Fibroblast of lung (primary cell): Measurements from ENCODE around the gene RAB17. TPM values are rescaled to one million over a fixed set of nuclear protein-coding genes. Genes with fewer than 3 reads are reported as not detected.

Experiments used
- DNase-seq, 2 donors: peaks; one replicate each; pipeline versions ENCODE4 v3.0.0 to v3.0.0-alpha.2; 2010; ENCODE audit warnings: low read depth in 2 of 2
- H2AFZ ChIP-seq: 2 replicates; pipeline ENCODE4 v1.5.1; 2012; ENCODE audit warnings: low read length, control low read depth, inconsistent platforms
- H3K27ac ChIP-seq: 2 replicates; pipeline ENCODE4 v1.5.1; 2011; ENCODE audit warnings: low read length, control low read depth; ENCODE audit not compliant: insufficient read depth
- H3K27me3 ChIP-seq: 2 replicates; pipeline ENCODE4 v1.5.1; 2011; ENCODE audit warnings: mild to moderate bottlenecking, low read length; ENCODE audit not compliant: control insufficient read depth, insufficient read depth
- H3K36me3 ChIP-seq: 2 replicates; pipeline ENCODE4 v1.5.1; 2011; ENCODE audit warnings: low read length; ENCODE audit not compliant: control insufficient read depth, insufficient read depth
- H3K4me1 ChIP-seq: 2 replicates; pipeline ENCODE4 v1.5.1; 2011; ENCODE audit warnings: low read length; ENCODE audit not compliant: control insufficient read depth, insufficient read depth; ENCODE audit errors: extremely low read depth
- H3K4me2 ChIP-seq: 2 replicates; pipeline ENCODE4 v1.5.1; 2011; ENCODE audit warnings: low read length, control low read depth; ENCODE audit not compliant: insufficient read depth; ENCODE audit errors: extremely low read depth
- H3K4me3 ChIP-seq, 4 experiments: fragments of 200-600 bp in 1 of 4; sonication (generic) in 1 of 4; replicated peaks in 1 of 4; 2 replicates each; pipeline ENCODE4 v1.5.1; 2011 to 2016; ENCODE audit warnings: low read length in 4 of 4, low read depth in 3 of 4, mild to moderate bottlenecking in 3 of 4, control low read depth in 2 of 4, inconsistent platforms in 1 of 4, mixed read lengths in 1 of 4; ENCODE audit not compliant: insufficient read depth in 1 of 4; ENCODE audit errors: control extremely low read depth in 1 of 4
- H3K79me2 ChIP-seq: 2 replicates; pipeline ENCODE4 v1.5.1; 2012; ENCODE audit warnings: mild to moderate bottlenecking, low read length, inconsistent platforms; ENCODE audit not compliant: control insufficient read depth, insufficient read depth
- H3K9ac ChIP-seq: 2 replicates; pipeline ENCODE4 v1.5.1; 2011; ENCODE audit warnings: mild to moderate bottlenecking, low read length, control low read depth; ENCODE audit not compliant: insufficient read depth
- H3K9me3 ChIP-seq: 2 replicates; pipeline ENCODE4 v1.5.1; 2012; ENCODE audit warnings: low read depth, low read length; ENCODE audit not compliant: control insufficient read depth, insufficient read depth
- H4K20me1 ChIP-seq: 2 replicates; pipeline ENCODE4 v1.5.1; 2011; ENCODE audit warnings: low read length; ENCODE audit not compliant: control insufficient read depth, insufficient read depth; ENCODE audit errors: extremely low read depth
- CTCF ChIP-seq, 2 donors: IDR thresholded peaks in 1 of 2; conservative IDR thresholded peaks in 1 of 2; 1 replicate in 1 of 2; 2 replicates in 1 of 2; pipeline ENCODE4 v1.5.1; 2011 to 2012; ENCODE audit warnings: low read length in 2 of 2, control low read depth in 1 of 2, inconsistent platforms in 1 of 2, low read depth in 1 of 2, mild to moderate bottlenecking in 1 of 2
- EZH2 ChIP-seq: IDR thresholded peaks from 2 replicates; pipeline ENCODE4 v1.5.1; 2012; ENCODE audit warnings: low read length, control low read depth, mild to moderate bottlenecking; ENCODE audit errors: missing control alignments
- polyA plus RNA-seq, 2 donors: library from polyadenylated mRNA; depleted of rRNA in 1 of 2; stranded (reverse) in 1 of 2; unstranded in 1 of 2; fragments of >200 nt; gene quantifications; 2 replicates each; pipeline ENCODE4 v1.2.1, GENCODE V29; 2011 to 2012; ENCODE audit warnings: missing spikeins in 1 of 2
- total RNA-seq: library from RNA; depleted of rRNA; stranded (reverse); fragments of >200 nt; gene quantifications from 2 replicates; pipeline ENCODE4 v1.2.1, GENCODE V29; 2014

The RAB17 gene
- total and polyA plus RNA-seq, 2 donors (not counting 1 experiment from before 2014, with no cell fraction given) = 0.17 to 0.22 TPM

GRCh38 chr2:237527233-237527632 is 63.3 kb downstream of the RAB17 start:
- Histone ChIP-seq H3K9ac (no peak overlapping the region), H3K36me3 (no peaks in the 10 kb centered on the region), H3K4me3 (no peak overlapping the region), H3K27me3 (no peaks in the 10 kb centered on the region), H3K4me2 (no peak overlapping the region), H3K4me1 (no peaks in the 10 kb centered on the region), H3K79me2 (no peaks in the 10 kb centered on the region), H3K9me3 (no peaks in the 10 kb centered on the region), H4K20me1 (no peaks in the 10 kb centered on the region), H2AFZ (no peak overlapping the region), H3K27ac (no peak overlapping the region)
- TF ChIP-seq EZH2 = no peak
- no peak for TF ChIP-seq CTCF (conservative IDR thresholded peaks at IDR 0.05 in 1 of 2, IDR thresholded peaks at IDR 0.05 in 1 of 2; ENCODE audit: low read depth in 1 of 2, low read length in 2 of 2)
- DNase-seq = no peak

GRCh38 chr2:237525559-237526157 is 64.9 kb downstream of the RAB17 start:
- TF ChIP-seq EZH2 (no peak), CTCF (conservative IDR thresholded peaks at IDR 0.05 in 1 of 2, IDR thresholded peaks at IDR 0.05 in 1 of 2; ENCODE audit: low read depth in 1 of 2, low read length in 2 of 2) (no peak)
- no peaks in the 10 kb centered on the region for H3K36me3 ChIP-seq
- H4K20me1 ChIP-seq = no peaks in the 10 kb centered on the region
- H3K4me3 ChIP-seq = no peak overlapping the region
- H2AFZ ChIP-seq = no peak overlapping the region
- no peaks in the 10 kb centered on the region for H3K79me2 ChIP-seq
- H3K4me1 ChIP-seq = no peaks in the 10 kb centered on the region
- DNase-seq = no peak
- H3K9me3 ChIP-seq = no peaks in the 10 kb centered on the region
- H3K9ac ChIP-seq = no peak overlapping the region
- no peak overlapping the region for H3K4me2 ChIP-seq
- no peaks in the 10 kb centered on the region for H3K27me3 ChIP-seq
- no peak overlapping the region for H3K27ac ChIP-seq

GRCh38 chr2:237524631-237525030 is 65.9 kb downstream of the RAB17 start:
- no peaks in the 10 kb centered on the region for H3K36me3 ChIP-seq
- TF ChIP-seq EZH2 (no peak), CTCF (conservative IDR thresholded peaks at IDR 0.05 in 1 of 2, IDR thresholded peaks at IDR 0.05 in 1 of 2; ENCODE audit: low read depth in 1 of 2, low read length in 2 of 2) (no peak)
- H3K4me3 ChIP-seq = no peak overlapping the region
- no peaks in the 10 kb centered on the region for H3K79me2 ChIP-seq
- H3K9me3 ChIP-seq = no peaks in the 10 kb centered on the region
- no peak overlapping the region for H2AFZ ChIP-seq
- H3K4me1 ChIP-seq = no peaks in the 10 kb centered on the region
- H3K9ac ChIP-seq = no peak overlapping the region
- H3K27ac ChIP-seq = no peak overlapping the region
- no peaks in the 10 kb centered on the region for H3K27me3 ChIP-seq
- H3K4me2 ChIP-seq = no peak overlapping the region
- no peak for DNase-seq
- H4K20me1 ChIP-seq = no peaks in the 10 kb centered on the region

Other genes starting within 250 kb of the RAB17 start
- 1,525 and 1,534 TPM in 2 replicates for gene COL6A3, start 176.6 kb downstream of the RAB17 start, total RNA-seq
- gene COL6A3, start 176.6 kb downstream of the RAB17 start, polyA plus RNA-seq = 286 and 316 TPM in 2 replicates
- 8.2 and 10.7 TPM in 2 replicates for gene MLPH, start 103.5 kb downstream of the RAB17 start, total RNA-seq
- gene MLPH, start 103.5 kb downstream of the RAB17 start, polyA plus RNA-seq = 3.1 and 4.8 TPM in 2 replicates
- gene PRLH, start 24.2 kb downstream of the RAB17 start, total RNA-seq = not detected in 2 replicates
- not detected in 2 replicates for gene PRLH, start 24.2 kb downstream of the RAB17 start, polyA plus RNA-seq
- gene LRRFIP1, start 36.9 kb upstream of the RAB17 start, total RNA-seq = 37.0 and 58.1 TPM in 2 replicates
- gene LRRFIP1, start 36.9 kb upstream of the RAB17 start, polyA plus RNA-seq = 85.9 and 113 TPM in 2 replicates
- 0.17 and 0.26 TPM in 2 replicates for gene RBM44, start 208.0 kb upstream of the RAB17 start, total RNA-seq
- 0.11 and 0.34 TPM in 2 replicates for gene RBM44, start 208.0 kb upstream of the RAB17 start, polyA plus RNA-seq